ENCODE data around the gene TNFRSF4.

- no peak for TF ChIP-seq CC2D1A (IDR thresholded peaks at IDR 0.05)
- no peak for TF ChIP-seq POLR2A (conservative IDR thresholded peaks at IDR 0.05)
- TF ChIP-seq CTCF (IDR thresholded peaks at IDR 0.05 in 2 of 3, conservative IDR thresholded peaks at IDR 0.05 in 1 of 3; ENCODE audit: insufficient read depth in 2 of 3, low read depth in 1 of 3, low read length in 3 of 3): no peak
Measured at GRCh38 chr1:1228596-1229321, 14.8 kb upstream of the TNFRSF4 start.

Data from K562 (cell line).